Glutamatergic neuron (in vitro differentiated cells): ENCODE measurements around the gene NEURL4. TPM values are rescaled to one million over a fixed set of nuclear protein-coding genes. Genes with fewer than 3 reads are reported as not detected.

ENCODE experiments used
- DNase-seq: peaks from one replicate; pipeline ENCODE4 v3.0.0; 2022
- H3K27ac Mint-ChIP-seq: one replicate; pipeline ENCODE4 v1.8.0; 2020; ENCODE audit warnings: mild to moderate bottlenecking, mixed read lengths, inconsistent platforms; ENCODE audit not compliant: unreplicated experiment
- H3K27me3 Mint-ChIP-seq: one replicate; pipeline ENCODE4 v1.8.0; 2020; ENCODE audit warnings: mild to moderate bottlenecking, moderate library complexity, mixed read lengths, inconsistent platforms; ENCODE audit not compliant: unreplicated experiment
- H3K36me3 Mint-ChIP-seq: one replicate; pipeline ENCODE4 v1.8.0; 2020; ENCODE audit warnings: mild to moderate bottlenecking, mixed read lengths, inconsistent platforms; ENCODE audit not compliant: unreplicated experiment
- H3K4me1 Mint-ChIP-seq: one replicate; pipeline ENCODE4 v1.8.0; 2020; ENCODE audit warnings: mild to moderate bottlenecking, low read depth, mixed read lengths, inconsistent platforms; ENCODE audit not compliant: unreplicated experiment
- H3K4me3 Mint-ChIP-seq: one replicate; pipeline ENCODE4 v1.8.0; 2020; ENCODE audit warnings: mild to moderate bottlenecking, mixed read lengths, inconsistent platforms; ENCODE audit not compliant: unreplicated experiment
- H3K9me3 Mint-ChIP-seq: one replicate; pipeline ENCODE4 v1.8.0; 2020; ENCODE audit warnings: mild to moderate bottlenecking, moderate library complexity, mixed read lengths, inconsistent platforms; ENCODE audit not compliant: unreplicated experiment
- total RNA-seq: library from RNA; stranded (reverse); fragmentation: NEBNext Ultra II Directional; extraction: Animal tissue kit (Norgen Biotek cat#: 25700); gene quantifications from one replicate; pipeline ENCODE4 v1.2.1, GENCODE V29; 2021; ENCODE audit not compliant: unreplicated experiment
- TF ChIP-seq, protein P1 (sequence below): fragments of 200-600 bp; sonication (generic); IDR thresholded peaks from one replicate; pipeline ENCODE4 v1.5.0; 2021; ENCODE audit not compliant: partially characterized antibody, unreplicated experiment

NEURL4 gene
- total RNA-seq, 1 donor from 2014 or later, result 97.6 TPM

DNA sequence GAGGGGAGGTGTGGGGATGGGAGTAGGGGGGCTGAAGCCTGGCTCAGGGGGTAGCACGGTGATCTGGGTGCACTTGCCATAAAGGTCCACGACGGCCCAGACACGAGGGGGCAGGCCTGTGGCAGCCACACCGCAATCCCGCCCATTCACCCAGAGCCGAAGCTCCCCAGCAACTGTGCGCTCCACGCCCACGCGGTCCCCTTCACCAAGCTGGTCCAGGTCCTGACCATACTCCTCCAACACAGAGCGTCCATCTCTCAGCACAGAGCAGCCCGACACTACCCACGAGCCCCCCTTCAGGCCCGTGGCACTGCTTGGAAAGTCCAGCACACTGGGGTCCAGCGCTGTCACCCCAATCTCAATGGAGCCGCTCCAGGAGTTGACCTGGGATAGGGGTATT, 1.6 kb downstream of the NEURL4 start:
- Mint-ChIP-seq H3K27ac (no peak overlapping the region), H3K27me3 (peaks cover 2% of the 10 kb centered on the region), H3K36me3 (no peaks in the 10 kb centered on the region), H3K4me3 (peak overlapping the region; percentile 34), H3K4me1 (peaks cover 8% of the 10 kb centered on the region), H3K9me3 (peaks cover 5% of the 10 kb centered on the region)
- TF ChIP-seq, protein P1, sequence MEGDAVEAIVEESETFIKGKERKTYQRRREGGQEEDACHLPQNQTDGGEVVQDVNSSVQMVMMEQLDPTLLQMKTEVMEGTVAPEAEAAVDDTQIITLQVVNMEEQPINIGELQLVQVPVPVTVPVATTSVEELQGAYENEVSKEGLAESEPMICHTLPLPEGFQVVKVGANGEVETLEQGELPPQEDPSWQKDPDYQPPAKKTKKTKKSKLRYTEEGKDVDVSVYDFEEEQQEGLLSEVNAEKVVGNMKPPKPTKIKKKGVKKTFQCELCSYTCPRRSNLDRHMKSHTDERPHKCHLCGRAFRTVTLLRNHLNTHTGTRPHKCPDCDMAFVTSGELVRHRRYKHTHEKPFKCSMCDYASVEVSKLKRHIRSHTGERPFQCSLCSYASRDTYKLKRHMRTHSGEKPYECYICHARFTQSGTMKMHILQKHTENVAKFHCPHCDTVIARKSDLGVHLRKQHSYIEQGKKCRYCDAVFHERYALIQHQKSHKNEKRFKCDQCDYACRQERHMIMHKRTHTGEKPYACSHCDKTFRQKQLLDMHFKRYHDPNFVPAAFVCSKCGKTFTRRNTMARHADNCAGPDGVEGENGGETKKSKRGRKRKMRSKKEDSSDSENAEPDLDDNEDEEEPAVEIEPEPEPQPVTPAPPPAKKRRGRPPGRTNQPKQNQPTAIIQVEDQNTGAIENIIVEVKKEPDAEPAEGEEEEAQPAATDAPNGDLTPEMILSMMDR, result no peak
- DNase-seq, result no peak

DNA sequence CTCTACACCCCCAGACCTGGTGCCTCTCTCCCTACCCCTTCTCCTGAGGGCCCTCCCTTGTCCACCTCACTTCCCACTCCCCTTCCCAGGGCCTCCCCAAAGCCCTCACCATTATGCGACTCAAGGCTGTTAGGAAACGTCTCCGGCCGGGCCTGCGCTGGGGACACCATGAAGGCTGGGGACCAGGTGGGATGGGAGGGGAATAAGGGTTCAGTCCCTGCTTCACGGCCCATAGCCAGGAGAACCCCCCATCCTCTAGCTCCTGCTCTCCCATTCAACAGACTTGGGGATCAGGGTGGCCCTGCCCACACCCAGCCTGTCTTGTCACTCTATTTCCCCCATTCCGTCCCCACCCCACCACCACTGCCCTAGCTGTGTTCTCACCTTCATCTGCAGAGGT, 2.1 kb downstream of the NEURL4 start:
- no peak overlapping the region for H3K27ac Mint-ChIP-seq
- H3K27me3 Mint-ChIP-seq, result peaks cover 2% of the 10 kb centered on the region
- peaks cover 8% of the 10 kb centered on the region for H3K4me1 Mint-ChIP-seq
- peaks cover 5% of the 10 kb centered on the region for H3K9me3 Mint-ChIP-seq
- H3K4me3 Mint-ChIP-seq, result no peak overlapping the region
- no peaks in the 10 kb centered on the region for H3K36me3 Mint-ChIP-seq
- DNase-seq, result no peak
- TF ChIP-seq, protein P1, result no peak

DNA sequence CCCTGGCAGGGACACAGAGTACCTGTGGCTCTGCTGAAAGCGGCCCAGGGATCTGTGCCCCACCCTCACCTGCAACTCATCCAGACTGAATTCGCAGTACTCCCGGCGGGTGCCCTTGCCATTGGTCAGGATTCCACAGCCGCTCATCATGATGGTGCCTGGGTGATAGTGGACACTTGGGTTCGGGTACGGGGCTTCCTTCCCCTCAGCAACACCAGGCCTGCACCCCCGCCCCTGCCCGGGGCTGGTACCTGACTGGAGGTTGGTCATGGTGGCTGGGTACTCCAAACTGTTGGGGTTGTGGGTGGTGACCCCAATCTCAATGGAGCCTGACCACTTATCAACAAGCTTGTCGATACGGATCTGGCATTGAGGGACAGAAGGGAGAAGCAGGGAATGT, 2.9 kb downstream of the NEURL4 start:
- peaks cover 5% of the 10 kb centered on the region for H3K9me3 Mint-ChIP-seq
- no peak for DNase-seq

DNA sequence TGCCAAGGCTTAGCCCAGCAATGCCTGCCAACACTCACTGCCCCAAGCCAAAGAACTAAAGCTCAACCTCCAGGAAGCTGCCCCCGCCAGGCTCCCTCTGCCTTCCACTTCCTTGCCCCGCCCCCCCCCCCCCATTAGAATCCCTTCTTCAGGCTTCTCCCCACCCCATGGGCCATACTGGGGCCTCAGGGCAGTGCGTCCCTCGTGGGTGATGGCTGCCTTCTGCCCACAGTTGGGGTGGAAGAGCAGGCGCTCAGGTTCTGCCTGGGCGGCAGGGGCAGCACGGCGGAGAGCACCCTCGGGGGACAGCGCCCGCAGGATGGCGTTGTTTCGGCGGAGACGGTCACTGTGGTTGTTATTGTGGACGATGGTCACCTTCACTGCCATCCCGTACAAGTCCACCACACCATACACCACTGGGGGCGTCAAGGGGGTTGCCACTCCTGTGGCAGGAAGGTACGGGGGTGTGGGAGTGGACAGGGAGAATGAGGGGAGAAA, 4.1 kb downstream of the NEURL4 start:
- H3K27ac Mint-ChIP-seq, result no peak overlapping the region
- TF ChIP-seq, protein P1, result no peak
- DNase-seq, result no peak
- peaks cover 5% of the 10 kb centered on the region for H3K9me3 Mint-ChIP-seq
- no peak overlapping the region for H3K4me3 Mint-ChIP-seq
- H3K27me3 Mint-ChIP-seq, result peaks cover 4% of the 10 kb centered on the region
- H3K4me1 Mint-ChIP-seq, result peaks cover 8% of the 10 kb centered on the region
- H3K36me3 Mint-ChIP-seq, result no peaks in the 10 kb centered on the region

More for the DNA sequence above, 2.9 kb downstream of the NEURL4 start:
- Mint-ChIP-seq H3K4me1 (peaks cover 8% of the 10 kb centered on the region), H3K27me3 (peaks cover 2% of the 10 kb centered on the region), H3K36me3 (no peaks in the 10 kb centered on the region), H3K27ac (no peak overlapping the region), H3K4me3 (no peak overlapping the region)
- TF ChIP-seq, protein P1, result no peak

DNA sequence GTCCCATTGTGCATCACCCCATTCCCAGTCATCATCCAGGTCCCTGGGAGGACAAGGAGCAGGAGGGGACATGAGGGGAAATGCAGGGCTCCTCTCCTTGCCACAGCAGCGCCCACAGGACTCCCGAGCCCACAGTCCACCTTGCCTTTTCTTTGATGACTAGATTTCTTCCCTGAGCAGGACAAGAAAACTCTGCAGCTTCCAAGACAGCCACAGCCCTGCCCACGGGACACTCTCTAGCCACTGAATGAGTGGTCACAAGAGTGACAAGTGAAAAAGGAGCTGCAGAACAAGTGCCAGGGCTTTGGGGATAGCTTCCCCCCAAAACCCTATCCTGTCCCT, 4.7 kb downstream of the NEURL4 start:
- H3K4me1 Mint-ChIP-seq, result peaks cover 8% of the 10 kb centered on the region
- no peak overlapping the region for H3K27ac Mint-ChIP-seq
- DNase-seq, result no peak
- TF ChIP-seq, protein P1, result no peak
- H3K4me3 Mint-ChIP-seq, result no peak overlapping the region
- peaks cover 4% of the 10 kb centered on the region for H3K27me3 Mint-ChIP-seq
- peaks cover 4% of the 10 kb centered on the region for H3K9me3 Mint-ChIP-seq
- no peaks in the 10 kb centered on the region for H3K36me3 Mint-ChIP-seq
